Breast epithelium (tissue), 4 donors: ENCODE results near the gene THBS4. TPM values are rescaled to one million over a fixed set of nuclear protein-coding genes. Genes with fewer than 3 reads are reported as not detected.

Experiments
- DNase-seq, 2 donors: peaks; one replicate each; pipeline ENCODE4 v3.0.0-alpha.2; 2019; ENCODE audit warnings: low spot score in 2 of 2
- H3K27ac ChIP-seq, 2 donors: fragments of 200-600 bp; sonication (generic) in 1 of 2; one replicate each; pipeline ENCODE4 v1.5.1; 2016 to 2019; ENCODE audit warnings: mild to moderate bottlenecking in 1 of 2
- H3K27me3 ChIP-seq, 2 donors: fragments of 200-600 bp; sonication (generic) in 1 of 2; one replicate each; pipeline versions ENCODE4 v1.5.1 to v1.6.0; 2017 to 2019; ENCODE audit warnings: control low read depth in 1 of 2, mild to moderate bottlenecking in 1 of 2
- H3K36me3 ChIP-seq: fragments of 200-600 bp; one replicate; pipeline ENCODE4 v1.5.1; 2019
- H3K4me1 ChIP-seq, 2 donors: fragments of 200-600 bp; sonication (generic); one replicate each; pipeline ENCODE4 v1.5.1; 2016 to 2019; ENCODE audit warnings: control low read depth in 1 of 2
- H3K4me3 ChIP-seq, 3 donors: fragments of 200-600 bp; sonication (generic); 1 replicate in 2 of 3; 2 replicates in 1 of 3; pipeline ENCODE4 v1.5.1; 2016 to 2019; ENCODE audit warnings: mild to moderate bottlenecking in 3 of 3, moderate library complexity in 2 of 3
- H3K9me3 ChIP-seq, 2 donors: fragments of 200-600 bp; sonication (generic) in 1 of 2; one replicate each; pipeline ENCODE4 v1.5.1; 2016 to 2019; ENCODE audit warnings: control low read depth in 1 of 2
- CTCF ChIP-seq, 3 donors: fragments of 450-650 bp; IDR thresholded peaks; one replicate each; pipeline ENCODE4 v1.5.1; 2016 to 2017; ENCODE audit warnings: antibody characterized with exemption in 3 of 3, mild to moderate bottlenecking in 3 of 3, moderate library complexity in 3 of 3
- POLR2A ChIP-seq: fragments of 450-650 bp; IDR thresholded peaks from one replicate; pipeline ENCODE4 v1.6.1; 2016; ENCODE audit warnings: antibody characterized with exemption, mild to moderate bottlenecking, moderate library complexity
- POLR2AphosphoS5 ChIP-seq, 3 donors: sonication (generic); formaldehyde crosslinking; IDR thresholded peaks; one replicate each; pipeline ENCODE4 v1.6.1; 2017; ENCODE audit warnings: antibody characterized with exemption in 3 of 3
- intact Hi-C: fragments of 100-400 bp; cut with DNase I; formaldehyde crosslinking; loops from one replicate; pipeline ENCODE4 v1.15.1; 2023; ENCODE audit warnings: low total_unique reads
- total RNA-seq, 3 donors: library from RNA; depleted of rRNA; stranded (reverse); fragments of >200 nt; gene quantifications; one replicate each; pipeline ENCODE4 v1.1.0, GENCODE V29; 2016

Gene THBS4
- total RNA-seq, 3 donors from 2014 or later, result 2.0 to 6.0 (median 3.5) TPM

- no peak for DNase-seq
- Histone ChIP-seq H3K4me3 (no peak overlapping the region), H3K27me3 (no peaks in the 10 kb centered on the region), H3K36me3 (no peaks in the 10 kb centered on the region), H3K4me1 (no peaks in the 10 kb centered on the region), H3K9me3 (no peaks in the 10 kb centered on the region), H3K27ac (no peak overlapping the region)
- no peak for TF ChIP-seq POLR2AphosphoS5 (IDR thresholded peaks at IDR 0.05)
- TF ChIP-seq POLR2A, result no peak
- TF ChIP-seq CTCF (IDR thresholded peaks at IDR 0.05), result no peak
- intact Hi-C loops, result no loop called here
Measured at GRCh38 chr5:80127116-80127552, 92.0 kb downstream of the THBS4 start.

- Histone ChIP-seq H3K4me3 (no peak overlapping the region), H3K4me1 (no peaks in the 10 kb centered on the region), H3K9me3 (no peaks in the 10 kb centered on the region), H3K36me3 (no peaks in the 10 kb centered on the region), H3K27ac (no peak overlapping the region), H3K27me3 (no peaks in the 10 kb centered on the region)
- TF ChIP-seq POLR2AphosphoS5 (IDR thresholded peaks at IDR 0.05) (no peak), CTCF (IDR thresholded peaks at IDR 0.05) (no peak), POLR2A (no peak)
- DNase-seq, result no peak
- intact Hi-C loops, result no loop called here
Measured at GRCh38 chr5:80128141-80128540, 93.0 kb downstream of the THBS4 start.

GRCh38 chr5:80129146-80129545, 94.0 kb downstream of the THBS4 start:
- no peaks in the 10 kb centered on the region for H3K4me1 ChIP-seq
- no peak overlapping the region for H3K27ac ChIP-seq
- no peaks in the 10 kb centered on the region for H3K36me3 ChIP-seq
- intact Hi-C loops, result no loop called here
- DNase-seq, result no peak
- H3K9me3 ChIP-seq, result no peaks in the 10 kb centered on the region
- no peak for TF ChIP-seq CTCF (IDR thresholded peaks at IDR 0.05)
- no peak for TF ChIP-seq POLR2AphosphoS5 (IDR thresholded peaks at IDR 0.05)
- H3K4me3 ChIP-seq, result no peak overlapping the region
- H3K27me3 ChIP-seq, result no peaks in the 10 kb centered on the region

Other genes with a start within 250 kb of the THBS4 start
- 10 to 100 TPM; 14.2 to 20.2 (median 15.1) TPM for gene MTX3, start 44.1 kb upstream of the THBS4 start, total RNA-seq
- 10 to 100 TPM; 12.6 to 32.9 (median 28.5) TPM for gene SERINC5, start 220.7 kb downstream of the THBS4 start, total RNA-seq